H1 (cell line): ENCODE results near the gene CBLN3. TPM values are rescaled to one million over a fixed set of nuclear protein-coding genes. Genes with fewer than 3 reads are reported as not detected.
A peak's percentile ranks its signal among the peaks of the same experiment; 100 is the strongest.

Source experiments
- CTCF ChIA-PET: fragments of 300-600 bp; sonication (Branson Sonifier 250); formaldehyde crosslinking; loops from one replicate; lab custom pipeline; 2021; ENCODE audit not compliant: partially characterized antibody; lab: Charles Lee
- POLR2A ChIA-PET: fragments of 300-600 bp; sonication (Branson Sonifier 250); formaldehyde crosslinking; loops from one replicate; lab custom pipeline; 2021; ENCODE audit warnings: inconsistent platforms; ENCODE audit not compliant: partially characterized antibody; lab: Charles Lee
- DNase-seq, 2 experiments: peaks; one replicate each; pipeline versions ENCODE4 v3.0.0 to v3.0.0-alpha.2; 2010 to 2022; ENCODE audit warnings: low spot score in 2 of 2, low read depth in 1 of 2, mixed read lengths in 1 of 2
- FAIRE-seq: peaks from 2 replicates; lab custom pipeline; 2011; peaks lifted over from hg19 to GRCh38; lab: Jason Lieb, UNC
- H2AFZ ChIP-seq: 2 replicates; pipeline ENCODE4 v1.8.1; 2012; ENCODE audit warnings: low read length, inconsistent platforms
- H2AK5ac ChIP-seq: 2 replicates; pipeline ENCODE4 v1.6.1; 2013; ENCODE audit warnings: low read depth, low read length
- H2BK120ac ChIP-seq: replicated peaks from 2 replicates; pipeline ENCODE3; 2013; ENCODE audit warnings: low read depth, low read length, inconsistent platforms
- H2BK12ac ChIP-seq: 2 replicates; pipeline ENCODE4 v1.6.1; 2013; ENCODE audit warnings: low read depth, low read length
- H2BK15ac ChIP-seq: 2 replicates; pipeline ENCODE4 v1.6.1; 2013; ENCODE audit warnings: low read length
- H2BK20ac ChIP-seq: 2 replicates; pipeline ENCODE4 v1.6.1; 2013; ENCODE audit warnings: low read length
- H2BK5ac ChIP-seq: 2 replicates; pipeline ENCODE4 v1.6.1; 2013; ENCODE audit warnings: low read depth, low read length
- H3K14ac ChIP-seq: 2 replicates; pipeline ENCODE4 v1.6.1; 2013; ENCODE audit warnings: inconsistent platforms; ENCODE audit not compliant: insufficient read length
- H3K18ac ChIP-seq: 2 replicates; pipeline ENCODE4 v1.6.1; 2013; ENCODE audit warnings: low read length; ENCODE audit errors: extremely low read depth
- H3K23ac ChIP-seq: 2 replicates; pipeline ENCODE4 v1.6.1; 2013; ENCODE audit warnings: inconsistent platforms; ENCODE audit not compliant: insufficient read length
- H3K23me2 ChIP-seq: 2 replicates; pipeline ENCODE4 v1.6.1; 2013; ENCODE audit warnings: low read depth, low read length
- H3K27ac ChIP-seq: 2 replicates; pipeline ENCODE4 v1.6.1; 2011; ENCODE audit warnings: low read depth, low read length, inconsistent platforms
- H3K27me3 ChIP-seq, 4 experiments: replicated peaks in 1 of 4; 1 replicate in 1 of 4; 2 replicates in 3 of 4; pipeline versions ENCODE4 v1.6.1 to v1.8.1; 2011 to 2013; ENCODE audit warnings: low read length in 3 of 4, mild to moderate bottlenecking in 3 of 4, inconsistent platforms in 2 of 4, mixed read lengths in 2 of 4, moderate library complexity in 1 of 4; ENCODE audit not compliant: control insufficient read depth in 3 of 4, insufficient read depth in 3 of 4; ENCODE audit errors: extremely low read depth in 1 of 4
- H3K36me3 ChIP-seq, 4 experiments: 2 replicates each; pipeline versions ENCODE4 v1.6.1 to v1.8.1; 2011 to 2013; ENCODE audit warnings: mild to moderate bottlenecking in 4 of 4, low read length in 3 of 4, moderate library complexity in 2 of 4, control low read depth in 1 of 4, inconsistent platforms in 1 of 4; ENCODE audit not compliant: insufficient read depth in 4 of 4, control insufficient read depth in 2 of 4
- H3K4ac ChIP-seq: replicated peaks from 2 replicates; pipeline ENCODE3; 2013; ENCODE audit warnings: low read length, low read depth, mixed read lengths, inconsistent platforms; ENCODE audit not compliant: insufficient read length
- H3K4me1 ChIP-seq, 4 experiments: replicated peaks in 1 of 4; 1 replicate in 1 of 4; 2 replicates in 3 of 4; pipeline versions ENCODE4 v1.6.1 to v1.8.1; 2011 to 2013; ENCODE audit warnings: low read length in 3 of 4, inconsistent platforms in 2 of 4, mixed read lengths in 1 of 4; ENCODE audit not compliant: insufficient read depth in 4 of 4, control insufficient read depth in 3 of 4
- H3K4me2 ChIP-seq, 2 experiments: 2 replicates each; pipeline versions ENCODE4 v1.6.1 to v1.8.1; 2011 to 2013; ENCODE audit warnings: low read depth in 2 of 2, low read length in 2 of 2, control low read depth in 1 of 2, inconsistent platforms in 1 of 2, mild to moderate bottlenecking in 1 of 2; ENCODE audit not compliant: insufficient read depth in 1 of 2
- H3K4me3 ChIP-seq, 4 experiments: fragments of 200-600, 300-600 bp in 1 of 4; sonication (generic), shearing (Covaris generic), sonication (Bioruptor Twin) in 1 of 4; 2 replicates each; pipeline versions ENCODE4 v1.5.1 to v1.8.1; 2011 to 2016; ENCODE audit warnings: low read length in 4 of 4, low read depth in 3 of 4, control low read depth in 2 of 4, inconsistent platforms in 2 of 4, mild to moderate bottlenecking in 2 of 4, mixed read lengths in 1 of 4, moderate library complexity in 1 of 4; ENCODE audit not compliant: insufficient read depth in 2 of 4; ENCODE audit errors: extremely low read depth in 1 of 4
- H3K56ac ChIP-seq: replicated peaks from 2 replicates; pipeline ENCODE3; 2013; ENCODE audit warnings: low read depth, mild to moderate bottlenecking, mixed read lengths, low read length, inconsistent platforms; ENCODE audit not compliant: insufficient read length
- H3K79me1 ChIP-seq: 2 replicates; pipeline ENCODE4 v1.6.1; 2013; ENCODE audit warnings: low read depth, low read length, control low read depth
- H3K79me2 ChIP-seq, 2 experiments: 2 replicates each; pipeline versions ENCODE4 v1.6.1 to v1.8.1; 2012 to 2013; ENCODE audit warnings: low read length in 2 of 2, mild to moderate bottlenecking in 2 of 2, inconsistent platforms in 1 of 2; ENCODE audit not compliant: insufficient read depth in 2 of 2, control insufficient read depth in 1 of 2
- H3K9ac ChIP-seq, 4 experiments: replicated peaks in 1 of 4; 1 replicate in 1 of 4; 2 replicates in 3 of 4; pipeline versions ENCODE4 v1.6.1 to v1.8.1; 2011 to 2013; ENCODE audit warnings: low read depth in 3 of 4, low read length in 3 of 4, control low read depth in 2 of 4, mild to moderate bottlenecking in 2 of 4, moderate library complexity in 2 of 4, inconsistent platforms in 1 of 4; ENCODE audit errors: extremely low read depth in 1 of 4
- H3K9me3 ChIP-seq, 2 experiments: 2 replicates each; pipeline versions ENCODE4 v1.6.1 to v1.8.1; 2012 to 2013; ENCODE audit warnings: mild to moderate bottlenecking in 2 of 2, moderate library complexity in 2 of 2, control low read depth in 1 of 2, inconsistent platforms in 1 of 2, low read depth in 1 of 2, low read length in 1 of 2, mixed read lengths in 1 of 2; ENCODE audit not compliant: insufficient read depth in 2 of 2
- H4K20me1 ChIP-seq, 2 experiments: replicated peaks in 1 of 2; 2 replicates each; pipeline versions ENCODE3 to v1.8.1; 2011 to 2013; ENCODE audit warnings: inconsistent platforms in 2 of 2, low read length in 2 of 2, mild to moderate bottlenecking in 1 of 2; ENCODE audit not compliant: insufficient read depth in 2 of 2, control insufficient read depth in 1 of 2
- H4K5ac ChIP-seq: 2 replicates; pipeline ENCODE4 v1.6.1; 2013; ENCODE audit warnings: low read length, low read depth, mixed read lengths, inconsistent platforms; ENCODE audit not compliant: insufficient read length
- H4K8ac ChIP-seq: 2 replicates; pipeline ENCODE4 v1.8.0; 2013; ENCODE audit warnings: mild to moderate bottlenecking, moderate library complexity, low read length, inconsistent platforms; ENCODE audit not compliant: insufficient read depth; ENCODE audit errors: extremely low read depth
- H4K91ac ChIP-seq: replicated peaks from 2 replicates; pipeline ENCODE3; 2013; ENCODE audit warnings: low read length, mixed read lengths, inconsistent platforms; ENCODE audit not compliant: insufficient read length
- BACH1 ChIP-seq: IDR thresholded peaks from 2 replicates; pipeline ENCODE4 v1.6.1; 2012; ENCODE audit warnings: low read length, improper control_type of control experiment
- CTCF ChIP-seq, 3 experiments: IDR thresholded peaks; 1 replicate in 2 of 3; 2 replicates in 1 of 3; pipeline versions ENCODE4 v1.5.1 to v1.6.1; 2011; ENCODE audit warnings: low read length in 3 of 3, mild to moderate bottlenecking in 3 of 3, inconsistent platforms in 2 of 3, low read depth in 1 of 3, moderate library complexity in 1 of 3; ENCODE audit not compliant: insufficient read depth in 1 of 3; ENCODE audit errors: control extremely low read depth in 1 of 3
- RAD21 ChIP-seq, 2 experiments: IDR thresholded peaks in 1 of 2; conservative IDR thresholded peaks in 1 of 2; 2 replicates each; pipeline ENCODE4 v1.6.1; 2011; ENCODE audit warnings: low read depth in 2 of 2, low read length in 2 of 2, improper control_type of control experiment in 1 of 2, inconsistent platforms in 1 of 2, mild to moderate bottlenecking in 1 of 2, moderate library complexity in 1 of 2
- WGBS, 2 experiments: shearing (Covaris generic) in 1 of 2; methylation state at CpG; one replicate each; pipeline versions ENCODE4 v1.1.6 to v1.1.7; 2013 to 2015; ENCODE audit warnings: low lambda C conversion rate in 2 of 2, mixed read lengths in 2 of 2, inconsistent platforms in 1 of 2, low coverage in 1 of 2, missing lambda C conversion rate in 1 of 2; ENCODE audit not compliant: insufficient replicate concordance in 2 of 2, insufficient coverage in 1 of 2, insufficient read length in 1 of 2; ENCODE audit errors: extremely low coverage in 1 of 2, missing lambda C conversion rate in 1 of 2; 5-methylcytosine and 5-hydroxymethylcytosine counted together
- polyA plus RNA-seq, 7 experiments: library from polyadenylated mRNA; depleted of rRNA in 3 of 7; stranded (reverse) in 5 of 7; unstranded in 2 of 7; fragments of >200 nt in 5 of 7; fragments of 200-250 nt in 2 of 7; gene quantifications; 1 replicate in 5 of 7; 2 replicates in 1 of 7; 4 replicates in 1 of 7; pipeline versions ENCODE4 v1.2.1 to v1.2.3, GENCODE V29; 2011 to 2013; ENCODE audit warnings: missing spikeins in 2 of 7, mixed read lengths in 2 of 7
- total RNA-seq: library from RNA; stranded (reverse); fragmentation: NEBNext Ultra II Directional; extraction: Animal tissue kit (Norgen Biotek cat#: 25700); gene quantifications from 2 replicates; pipeline ENCODE4 v1.2.1, GENCODE V29; 2021

CBLN3 gene
- total and polyA plus RNA-seq, 2 of the 8 experiments (the other 6 are each of a cell fraction or from before 2014, with no cell fraction given): 0.54 to 1.00 TPM

- Histone ChIP-seq H3K9me3 (no peaks in the 10 kb centered on the region), H2BK120ac (no peak overlapping the region), H3K14ac (no peak overlapping the region), H3K4me1 (peaks cover 0 to 1% (median under 1%) of the 10 kb centered on the region in 4 experiments; a peak in 3 of 7 replicates), H3K27me3 (no peaks in the 10 kb centered on the region), H3K4me2 (no peak overlapping the region), H2AK5ac (no peak overlapping the region), H3K36me3 (peaks cover 10 to 26% (median 14%) of the 10 kb centered on the region in 4 experiments; a peak in 7 of 8 replicates), H3K23ac (no peak overlapping the region), H2BK5ac (no peak overlapping the region), H4K20me1 (peaks cover 1 to 6% of the 10 kb centered on the region in 2 experiments), H3K18ac (no peak overlapping the region), H3K27ac (no peak overlapping the region), H3K56ac (no peak overlapping the region), H4K5ac (no peak overlapping the region), H2BK15ac (no peak overlapping the region), H2BK12ac (no peak overlapping the region), H3K4ac (no peak overlapping the region), H3K79me1 (no peaks in the 10 kb centered on the region; the same call in 1 of the 2 replicates), H4K8ac (no peak overlapping the region), H3K79me2 (no peaks in the 10 kb centered on the region), H2AFZ (no peak overlapping the region), H3K9ac (no peak overlapping the region), H3K23me2 (no peaks in the 10 kb centered on the region), H2BK20ac (no peak overlapping the region), H4K91ac (no peak overlapping the region), H3K4me3 (no peak overlapping the region)
- ChIA-PET CTCF (interaction anchor here (0.7 to 21.3 kb wide), 35 partner anchors 10 to 323 kb away, joined by 3 to 664 read pairs (median 5); partner anchors contain the start of genes ADCY4, CIDEB, DCAF11 and RIPK3), POLR2A (interaction anchor here (0.6 to 3.2 kb wide), 24 partner anchors 8 to 429 kb away, joined by 3 to 25 read pairs (median 4); partner anchors contain the start of genes ADCY4, CBLN3, CIDEB and DHRS1)
- DNase-seq: no peak
- TF ChIP-seq RAD21 (IDR thresholded peaks at IDR 0.05 in 1 of 2, conservative IDR thresholded peaks at IDR 0.05 in 1 of 2; ENCODE audit: low read depth in 2 of 2, low read length in 2 of 2) (peak; percentile 85 to 86), CTCF (IDR thresholded peaks at IDR 0.05; ENCODE audit: control extremely low read depth in 1 of 3, insufficient read depth in 1 of 3, low read depth in 1 of 3, low read length in 3 of 3) (peak; percentile 37 to 83 (median 69)), BACH1 (no peak)
- no peak for FAIRE-seq
- WGBS, 2 experiments: 74% methylated on average over 5 of the region's 5 CpGs; no CpG with 5 or more reads in 1 of the 2 experiments
Observed at GRCh38 chr14:24436355-24437019, 7.0 kb upstream of the CBLN3 start.
